Memory B cell (primary cell): ENCODE measurements around the gene TRAPPC11.

Source experiments
- ATAC-seq: fragments of 150-1000 bp; cut with Tn5 transposase; 2 replicates; pipeline ENCODE4 v1.10.0; 2021; ENCODE audit warnings: low read depth, mild to moderate bottlenecking, moderate library complexity
- DNase-seq, 2 donors: peaks; one replicate each; pipeline ENCODE4 v3.0.0; 2022; ENCODE audit warnings: low spot score in 2 of 2
- H3K27ac Mint-ChIP-seq: one replicate; pipeline ENCODE4 v1.8.0; 2022; ENCODE audit warnings: mild to moderate bottlenecking, moderate library complexity, mixed read lengths
- H3K27me3 Mint-ChIP-seq: one replicate; pipeline ENCODE4 v1.8.0; 2022; ENCODE audit warnings: mixed read lengths
- H3K36me3 Mint-ChIP-seq: one replicate; pipeline ENCODE4 v1.8.0; 2022; ENCODE audit warnings: mild to moderate bottlenecking, mixed read lengths
- H3K4me1 Mint-ChIP-seq: one replicate; pipeline ENCODE4 v1.8.0; 2022; ENCODE audit warnings: mixed read lengths
- H3K4me3 Mint-ChIP-seq: one replicate; pipeline ENCODE4 v1.8.0; 2022; ENCODE audit warnings: mild to moderate bottlenecking, moderate library complexity, mixed read lengths
- H3K9me3 Mint-ChIP-seq: one replicate; pipeline ENCODE4 v1.8.0; 2022; ENCODE audit warnings: mixed read lengths

Gene TRAPPC11

DNA sequence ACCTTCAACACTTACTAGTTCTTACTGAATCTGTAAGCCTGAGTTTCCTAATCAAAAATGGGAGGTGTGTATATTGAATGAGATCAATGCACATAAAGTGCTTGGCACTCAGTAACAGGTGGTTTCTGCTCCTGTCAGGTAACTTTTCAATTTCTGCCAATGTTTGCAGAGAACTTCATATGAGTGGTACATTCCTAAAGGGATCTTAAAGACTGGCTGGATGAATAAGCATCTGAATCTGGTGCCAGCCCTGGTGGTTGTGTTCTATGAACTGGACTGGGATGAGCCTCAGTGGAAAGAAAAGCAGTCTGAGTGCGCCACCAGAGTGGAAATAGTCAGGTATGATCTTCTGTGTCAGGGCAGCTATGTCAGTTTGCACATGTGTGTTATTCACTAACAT is 7.0 kb downstream of the TRAPPC11 start:
- no peaks in the 10 kb centered on the region for H3K9me3 Mint-ChIP-seq
- no peak for ATAC-seq
- DNase-seq: no peak
- peaks cover 6% of the 10 kb centered on the region for H3K4me1 Mint-ChIP-seq
- H3K4me3 Mint-ChIP-seq: no peak overlapping the region
- no peaks in the 10 kb centered on the region for H3K27me3 Mint-ChIP-seq
- H3K36me3 Mint-ChIP-seq: peaks cover 15% of the 10 kb centered on the region
- H3K27ac Mint-ChIP-seq: no peak overlapping the region

DNA sequence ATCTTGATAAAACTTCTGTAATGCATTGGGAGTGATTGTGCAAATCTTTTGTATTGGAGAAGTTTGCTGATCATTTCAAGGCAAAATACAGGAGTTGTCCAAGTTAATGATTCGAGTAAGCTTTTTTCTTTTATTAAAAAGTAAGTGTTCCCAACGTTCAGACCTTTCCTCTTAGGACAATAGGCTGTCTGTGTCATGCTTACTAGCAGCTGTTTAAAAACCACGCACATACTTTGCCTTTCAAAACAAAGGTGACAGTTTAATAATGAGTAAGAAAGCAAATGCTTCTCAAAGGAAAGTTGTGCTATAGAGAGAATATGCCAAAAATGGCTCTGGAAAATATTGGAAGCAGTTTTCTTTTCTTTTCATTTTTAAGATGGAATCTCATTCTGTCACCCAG is 11.2 kb downstream of the TRAPPC11 start:
- Mint-ChIP-seq H3K27me3 (no peaks in the 10 kb centered on the region), H3K4me3 (no peak overlapping the region), H3K9me3 (no peaks in the 10 kb centered on the region), H3K4me1 (peaks cover 3% of the 10 kb centered on the region), H3K36me3 (peaks cover 18% of the 10 kb centered on the region), H3K27ac (no peak overlapping the region)
- no peak for DNase-seq
- ATAC-seq: no peak

DNA sequence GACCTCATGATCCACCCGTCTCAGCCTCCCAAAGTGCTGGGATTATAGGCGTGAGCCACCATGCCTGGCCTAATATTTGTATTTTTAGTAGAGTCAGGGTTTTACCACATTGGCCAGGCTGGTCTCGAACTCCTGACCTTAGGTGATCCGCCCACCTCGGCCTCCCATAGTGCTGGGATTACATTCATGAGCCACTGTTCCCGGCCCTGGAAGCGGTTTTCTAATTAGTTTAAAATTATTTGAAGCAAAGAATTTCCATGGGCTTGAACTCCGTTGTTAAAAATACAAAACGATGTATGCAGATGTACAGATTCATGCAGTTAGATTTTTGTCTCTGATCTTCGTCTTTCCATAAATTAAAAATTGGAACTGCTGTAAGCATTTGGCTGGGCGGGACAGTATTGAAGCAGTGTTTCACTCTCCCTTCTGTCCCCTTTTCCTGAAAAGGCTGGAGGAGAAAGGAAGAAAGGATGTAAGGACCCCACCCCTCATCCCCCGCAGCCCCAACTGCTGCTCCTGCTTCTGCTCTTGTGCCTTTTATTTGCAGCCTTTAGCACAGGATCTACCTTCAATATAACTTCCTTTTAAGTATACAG is 12.0 kb downstream of the TRAPPC11 start:
- Mint-ChIP-seq H3K4me3 (no peak overlapping the region), H3K4me1 (no peaks in the 10 kb centered on the region), H3K27ac (no peak overlapping the region), H3K27me3 (no peaks in the 10 kb centered on the region), H3K36me3 (peaks cover 15% of the 10 kb centered on the region), H3K9me3 (no peaks in the 10 kb centered on the region)
- DNase-seq (no peak), ATAC-seq (no peak)

DNA sequence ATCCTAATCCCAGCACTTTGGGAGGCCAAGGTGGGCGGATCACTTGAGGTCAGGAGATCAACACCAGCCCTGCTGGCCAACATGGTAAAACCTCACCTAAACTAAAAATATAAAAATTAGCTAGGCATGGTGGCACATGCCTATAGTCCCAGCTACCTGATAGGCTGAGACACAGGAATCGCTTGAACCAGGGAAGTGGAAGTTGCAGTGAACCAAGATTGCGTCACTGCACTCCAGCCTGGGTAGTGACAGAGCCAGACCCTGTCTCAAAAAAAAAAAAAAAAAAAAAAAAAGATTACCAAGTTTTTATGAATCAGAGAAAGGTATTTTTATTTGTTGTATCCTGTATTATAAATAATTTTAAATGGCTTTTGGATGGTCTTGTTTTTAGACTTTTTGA is 15.1 kb downstream of the TRAPPC11 start:
- Mint-ChIP-seq H3K27ac (no peak overlapping the region), H3K4me3 (no peak overlapping the region), H3K27me3 (no peaks in the 10 kb centered on the region), H3K9me3 (no peaks in the 10 kb centered on the region), H3K4me1 (no peaks in the 10 kb centered on the region), H3K36me3 (peaks cover 14% of the 10 kb centered on the region)
- no peak for DNase-seq
- no peak for ATAC-seq

DNA sequence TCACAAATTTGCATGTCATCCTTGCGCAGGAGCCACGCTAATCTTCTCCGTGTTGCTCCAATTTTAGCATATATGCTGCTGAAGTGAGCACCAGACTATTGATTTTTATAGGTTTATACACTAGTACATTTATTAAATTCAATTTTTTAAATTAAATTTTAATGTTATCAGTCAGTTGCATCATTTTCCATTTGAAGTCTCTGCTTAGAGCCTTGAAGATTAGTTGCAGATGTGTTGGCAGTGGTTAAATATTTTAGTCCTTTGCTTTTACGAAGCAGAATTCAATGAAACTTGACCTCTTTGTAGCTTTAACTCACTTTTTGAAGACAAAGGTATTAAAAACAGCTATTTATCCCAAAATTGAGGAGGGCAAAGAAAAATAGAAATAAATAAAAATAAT is 16.5 kb downstream of the TRAPPC11 start:
- Mint-ChIP-seq H3K9me3 (no peaks in the 10 kb centered on the region), H3K27me3 (no peaks in the 10 kb centered on the region), H3K27ac (no peak overlapping the region), H3K36me3 (peaks cover 12% of the 10 kb centered on the region), H3K4me1 (no peaks in the 10 kb centered on the region), H3K4me3 (no peak overlapping the region)
- DNase-seq (no peak), ATAC-seq (no peak)

DNA sequence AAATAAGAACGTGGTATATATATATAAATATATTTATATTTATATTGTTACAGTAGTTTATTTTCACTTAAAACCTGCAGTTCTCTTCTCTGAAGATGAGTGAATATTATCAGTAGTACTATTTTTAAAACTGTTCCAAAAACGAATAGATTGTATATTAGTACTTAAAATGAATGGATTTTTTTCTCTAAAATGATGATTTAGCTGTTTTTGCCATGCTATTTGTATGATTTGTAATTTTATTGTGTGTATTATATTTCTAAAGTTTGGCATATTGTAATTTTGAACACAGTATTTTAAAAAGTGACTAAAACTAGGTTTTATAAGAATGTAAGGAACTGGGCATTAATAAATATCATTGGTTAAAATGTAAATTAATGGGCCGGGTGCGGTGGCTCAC is 22.0 kb downstream of the TRAPPC11 start:
- H3K4me1 Mint-ChIP-seq: no peaks in the 10 kb centered on the region
- H3K36me3 Mint-ChIP-seq: peaks cover 13% of the 10 kb centered on the region
- no peak overlapping the region for H3K4me3 Mint-ChIP-seq
- H3K27me3 Mint-ChIP-seq: no peaks in the 10 kb centered on the region
- DNase-seq: no peak
- H3K27ac Mint-ChIP-seq: no peak overlapping the region
- no peak for ATAC-seq
- H3K9me3 Mint-ChIP-seq: no peaks in the 10 kb centered on the region

DNA sequence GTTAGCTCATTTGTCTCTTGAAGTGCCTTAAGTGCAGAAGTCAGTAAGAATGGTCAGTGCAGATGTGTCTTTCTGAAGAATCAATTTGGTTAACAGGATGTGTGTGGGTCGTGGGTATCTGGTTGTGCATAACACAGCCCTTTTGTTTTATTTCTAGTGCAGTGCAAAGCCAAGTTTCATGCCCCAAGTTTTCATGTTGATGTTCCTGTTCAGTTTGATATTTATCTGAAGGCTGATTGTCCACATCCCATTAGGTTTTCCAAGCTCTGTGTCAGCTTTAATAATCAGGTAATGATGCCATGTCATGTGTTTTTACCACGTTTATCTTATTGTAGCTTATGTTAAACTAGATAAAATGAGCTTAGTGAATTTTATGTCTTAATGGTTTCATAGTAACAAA is 27.4 kb downstream of the TRAPPC11 start:
- H3K36me3 Mint-ChIP-seq: peaks cover 33% of the 10 kb centered on the region
- no peaks in the 10 kb centered on the region for H3K9me3 Mint-ChIP-seq
- no peak for ATAC-seq
- H3K27ac Mint-ChIP-seq: no peak overlapping the region
- H3K4me3 Mint-ChIP-seq: no peak overlapping the region
- DNase-seq: no peak
- peaks cover 7% of the 10 kb centered on the region for H3K4me1 Mint-ChIP-seq
- no peaks in the 10 kb centered on the region for H3K27me3 Mint-ChIP-seq

DNA sequence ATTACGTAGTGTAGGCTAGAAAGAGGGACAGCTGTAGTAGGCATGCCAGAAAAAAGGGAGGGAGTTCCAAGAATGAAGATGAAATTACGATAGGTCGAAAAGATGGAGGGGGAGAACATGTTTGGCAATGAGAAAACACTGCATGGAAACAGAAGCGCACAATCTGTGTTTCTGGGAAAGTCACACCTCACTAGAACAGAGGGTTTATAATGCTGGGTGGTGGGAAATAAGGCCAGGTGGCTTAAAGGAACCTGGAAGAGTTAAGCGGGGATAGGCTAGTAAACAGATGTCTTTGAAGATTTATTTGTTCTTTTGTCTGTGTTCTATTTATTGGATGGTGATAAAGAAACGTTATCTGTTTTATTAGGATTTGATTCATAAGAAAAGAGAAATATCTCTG is 29.1 kb downstream of the TRAPPC11 start:
- Mint-ChIP-seq H3K4me3 (no peak overlapping the region), H3K4me1 (peaks cover 7% of the 10 kb centered on the region), H3K36me3 (peaks cover 34% of the 10 kb centered on the region), H3K27ac (peak overlapping the region; percentile 8), H3K27me3 (no peaks in the 10 kb centered on the region), H3K9me3 (no peaks in the 10 kb centered on the region)
- ATAC-seq (no peak), DNase-seq (no peak)

DNA sequence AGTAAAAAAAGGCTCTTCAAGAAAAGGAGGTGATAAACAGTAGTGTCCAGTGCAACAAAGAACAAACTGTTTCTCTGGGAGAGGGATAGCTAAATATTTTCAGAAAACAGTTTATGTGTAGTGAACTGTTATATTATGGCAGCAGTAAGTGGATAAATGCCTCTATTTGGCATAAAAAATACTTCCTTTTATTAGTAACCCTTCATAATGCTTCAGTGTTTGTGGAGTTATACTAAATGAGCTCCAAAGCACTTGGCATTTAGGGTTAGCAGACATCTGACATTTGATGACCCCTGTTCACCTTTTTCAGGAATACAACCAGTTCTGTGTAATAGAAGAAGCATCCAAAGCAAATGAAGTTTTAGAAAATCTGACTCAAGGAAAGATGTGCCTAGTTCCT is 31.9 kb downstream of the TRAPPC11 start:
- peaks cover 41% of the 10 kb centered on the region for H3K36me3 Mint-ChIP-seq
- DNase-seq (no peak), ATAC-seq (no peak)
- H3K27me3 Mint-ChIP-seq: no peaks in the 10 kb centered on the region
- no peak overlapping the region for H3K4me3 Mint-ChIP-seq
- H3K4me1 Mint-ChIP-seq: peaks cover 7% of the 10 kb centered on the region
- H3K27ac Mint-ChIP-seq: peak overlapping the region; percentile 38
- no peaks in the 10 kb centered on the region for H3K9me3 Mint-ChIP-seq

DNA sequence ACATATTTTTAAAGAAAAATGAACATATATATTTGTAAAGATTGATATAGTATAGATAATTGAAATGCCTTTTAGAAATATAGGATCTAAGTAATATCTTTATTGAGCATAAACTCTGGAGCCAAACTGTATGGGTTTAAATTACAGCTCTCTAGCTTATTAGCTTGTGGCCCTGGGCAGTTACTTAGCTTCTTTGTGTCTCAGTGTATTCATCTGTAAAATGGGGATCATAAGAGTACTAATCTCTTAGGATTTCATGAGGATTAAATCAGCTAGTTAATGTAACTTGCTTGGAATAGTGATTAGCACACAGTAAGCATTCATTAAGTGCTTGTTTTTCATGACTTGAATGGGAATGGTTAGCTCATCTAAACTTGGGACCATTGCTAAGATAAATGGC is 32.8 kb downstream of the TRAPPC11 start:
- no peak for DNase-seq
- ATAC-seq: no peak
- H3K4me1 Mint-ChIP-seq: peaks cover 7% of the 10 kb centered on the region
- H3K36me3 Mint-ChIP-seq: peaks cover 37% of the 10 kb centered on the region
- H3K27me3 Mint-ChIP-seq: no peaks in the 10 kb centered on the region
- H3K9me3 Mint-ChIP-seq: no peaks in the 10 kb centered on the region
- no peak overlapping the region for H3K27ac Mint-ChIP-seq
- H3K4me3 Mint-ChIP-seq: no peak overlapping the region

DNA sequence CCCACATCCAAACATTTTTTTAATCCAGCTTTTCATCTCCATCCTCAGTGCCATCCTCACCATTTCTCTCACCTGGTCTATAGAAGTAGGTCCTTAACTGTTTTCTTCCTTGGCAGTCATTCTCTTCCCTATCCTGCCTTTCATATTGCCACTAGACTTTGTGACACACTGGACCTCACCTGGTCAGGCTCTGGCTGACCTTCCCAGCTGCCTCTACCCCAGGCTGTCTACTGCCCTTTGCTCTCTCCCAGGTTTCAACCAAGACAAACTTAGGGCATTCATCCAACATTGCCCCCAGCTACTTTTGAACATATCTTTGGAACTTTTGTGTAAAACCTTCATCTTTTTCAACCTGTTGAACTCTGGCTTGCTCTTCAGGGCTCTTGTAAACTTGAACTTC is 39.8 kb downstream of the TRAPPC11 start:
- no peaks in the 10 kb centered on the region for H3K4me1 Mint-ChIP-seq
- H3K27me3 Mint-ChIP-seq: no peaks in the 10 kb centered on the region
- no peak overlapping the region for H3K4me3 Mint-ChIP-seq
- peaks cover 40% of the 10 kb centered on the region for H3K36me3 Mint-ChIP-seq
- H3K27ac Mint-ChIP-seq: no peak overlapping the region
- DNase-seq (no peak), ATAC-seq (no peak)
- no peaks in the 10 kb centered on the region for H3K9me3 Mint-ChIP-seq

DNA sequence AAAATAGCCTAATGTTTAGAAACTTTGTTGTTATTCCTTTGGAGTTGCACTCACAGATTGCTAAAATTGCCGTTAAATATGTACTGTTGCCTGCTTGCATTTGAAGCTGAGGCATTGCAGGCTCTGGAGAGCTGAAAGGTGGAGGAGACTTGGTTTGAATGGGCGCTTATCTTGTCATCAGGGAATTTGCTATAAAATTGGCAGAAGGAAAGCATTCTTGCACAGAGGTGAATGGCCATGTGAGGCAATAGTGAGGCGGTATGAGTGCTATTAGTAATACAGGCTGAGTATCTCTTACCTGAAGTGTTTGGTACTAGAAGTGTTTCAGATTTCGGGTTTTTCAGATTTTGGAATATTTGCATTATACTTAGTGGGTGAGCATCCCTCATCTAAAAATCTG is 41.3 kb downstream of the TRAPPC11 start:
- Mint-ChIP-seq H3K36me3 (peaks cover 39% of the 10 kb centered on the region), H3K27me3 (no peaks in the 10 kb centered on the region), H3K27ac (no peak overlapping the region), H3K4me3 (no peak overlapping the region), H3K9me3 (no peaks in the 10 kb centered on the region), H3K4me1 (no peaks in the 10 kb centered on the region)
- DNase-seq: no peak
- no peak for ATAC-seq

DNA sequence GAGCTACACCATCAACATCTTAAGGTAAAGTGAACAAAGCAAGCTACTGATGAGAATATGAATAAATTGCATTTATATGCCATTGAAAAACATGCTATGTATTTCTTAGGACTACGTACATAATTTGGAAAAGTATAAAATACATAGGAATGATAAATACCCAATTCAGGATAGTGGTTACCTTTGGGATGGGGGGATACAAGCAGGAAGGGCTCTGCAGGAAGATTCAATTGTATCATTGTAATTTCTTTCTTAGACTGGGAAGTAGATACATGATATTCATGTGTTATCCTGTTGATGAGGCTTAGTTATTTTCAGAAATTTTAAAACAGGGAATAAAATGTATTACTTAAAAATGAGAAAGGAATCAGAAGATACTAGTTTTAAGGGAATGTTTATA is 43.4 kb downstream of the TRAPPC11 start:
- Mint-ChIP-seq H3K4me1 (no peaks in the 10 kb centered on the region), H3K4me3 (no peak overlapping the region), H3K27ac (no peak overlapping the region), H3K36me3 (peaks cover 44% of the 10 kb centered on the region), H3K27me3 (no peaks in the 10 kb centered on the region), H3K9me3 (no peaks in the 10 kb centered on the region)
- DNase-seq (no peak), ATAC-seq (no peak)

DNA sequence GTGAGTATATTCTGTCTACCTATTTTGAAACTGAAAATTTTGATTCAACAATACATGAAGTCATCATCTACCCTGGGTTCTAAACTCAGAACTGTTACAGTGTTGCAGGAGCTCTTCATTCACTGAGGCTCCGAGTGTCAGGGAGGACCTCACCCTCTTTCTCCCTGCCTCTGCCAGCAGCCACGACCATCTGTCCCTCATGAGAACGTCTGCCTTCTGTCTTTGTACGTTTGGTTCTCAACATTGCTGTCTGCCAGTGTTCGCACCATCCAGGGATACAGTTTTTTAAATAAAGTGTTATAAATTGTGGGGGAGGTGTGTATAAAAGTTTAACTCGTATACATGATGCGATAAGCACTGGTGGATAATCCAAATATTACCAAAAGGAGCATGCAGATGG is 55.5 kb downstream of the TRAPPC11 start:
- peaks cover 15% of the 10 kb centered on the region for H3K36me3 Mint-ChIP-seq
- H3K4me1 Mint-ChIP-seq: no peaks in the 10 kb centered on the region
- no peak overlapping the region for H3K27ac Mint-ChIP-seq
- ATAC-seq (no peak), DNase-seq (no peak)
- no peaks in the 10 kb centered on the region for H3K27me3 Mint-ChIP-seq
- H3K4me3 Mint-ChIP-seq: no peak overlapping the region
- H3K9me3 Mint-ChIP-seq: no peaks in the 10 kb centered on the region

DNA sequence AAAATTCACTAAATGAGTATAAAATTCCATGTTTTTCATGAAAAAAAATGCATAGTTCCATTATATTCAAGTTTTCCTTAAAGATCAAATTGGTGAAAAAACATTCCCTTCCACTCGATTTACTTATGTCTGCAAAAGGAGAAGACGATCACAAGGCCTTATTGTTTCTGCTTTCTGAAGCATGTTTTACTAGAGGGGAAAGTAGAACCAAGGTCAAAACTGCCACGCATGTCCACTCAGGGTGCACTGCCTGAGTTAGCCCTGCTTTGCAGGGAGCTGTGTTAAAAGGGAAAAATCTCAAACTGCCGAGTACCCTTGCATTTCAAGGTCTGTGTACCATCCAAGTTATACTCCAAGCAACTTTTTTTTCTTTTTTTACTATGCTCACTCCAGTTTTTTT is 57.2 kb downstream of the TRAPPC11 start:
- Mint-ChIP-seq H3K4me3 (no peak overlapping the region), H3K4me1 (peaks cover 1% of the 10 kb centered on the region), H3K27me3 (peaks cover 1% of the 10 kb centered on the region), H3K9me3 (peaks cover 6% of the 10 kb centered on the region), H3K36me3 (peaks cover 11% of the 10 kb centered on the region), H3K27ac (no peak overlapping the region)
- ATAC-seq (no peak), DNase-seq (no peak)
